CD14-positive monocyte (primary cell): Measurements from ENCODE around the gene CCNJL. TPM values are rescaled to one million over a fixed set of nuclear protein-coding genes. Genes with fewer than 3 reads are reported as not detected.

Source experiments
- DNase-seq, 3 donors: peaks; one replicate each; pipeline ENCODE4 v3.0.0-alpha.2; 2011 to 2022
- H2AFZ ChIP-seq: 2 replicates; pipeline ENCODE4 v1.6.0; 2012; ENCODE audit warnings: mild to moderate bottlenecking, low read depth, low read length, inconsistent platforms; ENCODE audit not compliant: insufficient read depth, poor library complexity, severe bottlenecking
- H3K27ac ChIP-seq, 2 donors: 1 replicate in 1 of 2; 2 replicates in 1 of 2; pipeline ENCODE4 v1.5.1; 2012 to 2013; ENCODE audit warnings: low read length in 2 of 2, control low read depth in 1 of 2, inconsistent platforms in 1 of 2, low read depth in 1 of 2, mild to moderate bottlenecking in 1 of 2
- H3K27me3 ChIP-seq, 2 donors: one replicate each; pipeline versions ENCODE4 v1.6.0 to v1.6.1; 2011 to 2013; ENCODE audit warnings: low read length in 2 of 2; ENCODE audit not compliant: control insufficient read depth in 2 of 2, insufficient read depth in 2 of 2
- H3K36me3 ChIP-seq, 2 donors: replicated peaks in 1 of 2; 1 replicate in 1 of 2; 2 replicates in 1 of 2; pipeline versions ENCODE4 v1.5.1 to v1.6.1; 2012 to 2013; ENCODE audit warnings: low read length in 2 of 2, control low read depth in 1 of 2, inconsistent platforms in 1 of 2, mild to moderate bottlenecking in 1 of 2; ENCODE audit not compliant: insufficient read depth in 2 of 2, control insufficient read depth in 1 of 2
- H3K4me1 ChIP-seq, 2 donors: 1 replicate in 1 of 2; 2 replicates in 1 of 2; pipeline versions ENCODE4 v1.5.1 to v1.6.1; 2012 to 2013; ENCODE audit warnings: low read length in 2 of 2, control low read depth in 1 of 2, inconsistent platforms in 1 of 2, mild to moderate bottlenecking in 1 of 2, moderate library complexity in 1 of 2; ENCODE audit not compliant: insufficient read depth in 2 of 2, control insufficient read depth in 1 of 2
- H3K4me2 ChIP-seq: replicated peaks from 2 replicates; pipeline ENCODE3; 2012; ENCODE audit warnings: low read length, moderate library complexity, mild to moderate bottlenecking; ENCODE audit not compliant: poor library complexity, severe bottlenecking; ENCODE audit errors: extremely low read depth
- H3K4me3 ChIP-seq, 3 experiments: fragments of 200-600 bp in 1 of 3; sonication (generic) in 1 of 3; replicated peaks in 1 of 3; 1 replicate in 2 of 3; 2 replicates in 1 of 3; pipeline ENCODE4 v1.5.1; 2011 to 2013; ENCODE audit warnings: low read length in 3 of 3, mild to moderate bottlenecking in 3 of 3, control low read depth in 2 of 3, low read depth in 2 of 3, inconsistent platforms in 1 of 3, moderate library complexity in 1 of 3
- H3K79me2 ChIP-seq: 2 replicates; pipeline ENCODE4 v1.6.0; 2012; ENCODE audit warnings: mild to moderate bottlenecking, control low read depth, inconsistent platforms, low read length, moderate library complexity; ENCODE audit not compliant: insufficient read depth
- H3K9ac ChIP-seq: 2 replicates; pipeline ENCODE4 v1.6.0; 2017; ENCODE audit warnings: low read length, mild to moderate bottlenecking; ENCODE audit not compliant: insufficient read depth, poor library complexity, severe bottlenecking
- H3K9me3 ChIP-seq, 2 donors: replicated peaks in 1 of 2; 1 replicate in 1 of 2; 2 replicates in 1 of 2; pipeline versions ENCODE4 v1.5.1 to v1.6.1; 2012 to 2013; ENCODE audit warnings: low read length in 2 of 2, control low read depth in 1 of 2; ENCODE audit not compliant: control insufficient read depth in 1 of 2, insufficient read depth in 1 of 2
- H4K20me1 ChIP-seq: 2 replicates; pipeline ENCODE4 v1.6.0; 2012; ENCODE audit warnings: mild to moderate bottlenecking, low read length, control low read depth, moderate library complexity; ENCODE audit not compliant: insufficient read depth
- H3K27ac Mint-ChIP-seq, 7 donors: one replicate each; pipeline ENCODE4 v1.8.0; 2020; ENCODE audit warnings: mild to moderate bottlenecking in 7 of 7, mixed read lengths in 7 of 7, moderate library complexity in 6 of 7, inconsistent platforms in 2 of 7
- H3K27me3 Mint-ChIP-seq, 3 donors: one replicate each; pipeline ENCODE4 v1.8.0; 2021 to 2022; ENCODE audit warnings: low read depth in 3 of 3, mild to moderate bottlenecking in 3 of 3, mixed read lengths in 3 of 3, moderate library complexity in 3 of 3, inconsistent platforms in 1 of 3
- H3K36me3 Mint-ChIP-seq, 2 donors: one replicate each; pipeline ENCODE4 v1.8.0; 2020; ENCODE audit warnings: mixed read lengths in 2 of 2, inconsistent platforms in 1 of 2, mild to moderate bottlenecking in 1 of 2
- H3K4me1 Mint-ChIP-seq: one replicate; pipeline ENCODE4 v1.8.0; 2020; ENCODE audit warnings: mild to moderate bottlenecking, mixed read lengths
- H3K4me3 Mint-ChIP-seq, 2 donors: one replicate each; pipeline ENCODE4 v1.8.0; 2020; ENCODE audit warnings: mild to moderate bottlenecking in 2 of 2, mixed read lengths in 2 of 2, moderate library complexity in 1 of 2
- H3K9me3 Mint-ChIP-seq, 7 donors: one replicate each; pipeline ENCODE4 v1.8.0; 2020 to 2022; ENCODE audit warnings: mixed read lengths in 7 of 7, mild to moderate bottlenecking in 6 of 7, moderate library complexity in 6 of 7, inconsistent platforms in 2 of 7
- CTCF ChIP-seq: fragments of 200-600 bp; IDR thresholded peaks from one replicate; pipeline ENCODE4 v1.8.0; 2022; ENCODE audit warnings: antibody characterized with exemption, mild to moderate bottlenecking
- WGBS: methylation state at CpG from one replicate; pipeline ENCODE4 v1.1.5; 2013; ENCODE audit warnings: missing lambda C conversion rate; ENCODE audit not compliant: insufficient coverage; 5-methylcytosine and 5-hydroxymethylcytosine counted together
- intact Hi-C, 2 donors: fragments of 100-400 bp; cut with micrococcal nuclease; formaldehyde crosslinking; loops; one replicate each; pipeline versions ENCODE4 v1.15.0 to v1.15.1; 2023
- polyA plus RNA-seq, 3 donors: library from polyadenylated mRNA; depleted of rRNA in 1 of 3; unstranded in 2 of 3; stranded (reverse) in 1 of 3; fragments of 300-500 nt in 2 of 3; fragments of >200 nt in 1 of 3; fragmentation: Illumina TruSeq in 2 of 3; gene quantifications; 1 replicate in 2 of 3; 2 replicates in 1 of 3; pipeline ENCODE4 v1.2.3, GENCODE V29; 2012 to 2021

Gene CCNJL
- polyA plus RNA-seq, 3 donors, result 0.03 TPM; not detected in 2

DNA sequence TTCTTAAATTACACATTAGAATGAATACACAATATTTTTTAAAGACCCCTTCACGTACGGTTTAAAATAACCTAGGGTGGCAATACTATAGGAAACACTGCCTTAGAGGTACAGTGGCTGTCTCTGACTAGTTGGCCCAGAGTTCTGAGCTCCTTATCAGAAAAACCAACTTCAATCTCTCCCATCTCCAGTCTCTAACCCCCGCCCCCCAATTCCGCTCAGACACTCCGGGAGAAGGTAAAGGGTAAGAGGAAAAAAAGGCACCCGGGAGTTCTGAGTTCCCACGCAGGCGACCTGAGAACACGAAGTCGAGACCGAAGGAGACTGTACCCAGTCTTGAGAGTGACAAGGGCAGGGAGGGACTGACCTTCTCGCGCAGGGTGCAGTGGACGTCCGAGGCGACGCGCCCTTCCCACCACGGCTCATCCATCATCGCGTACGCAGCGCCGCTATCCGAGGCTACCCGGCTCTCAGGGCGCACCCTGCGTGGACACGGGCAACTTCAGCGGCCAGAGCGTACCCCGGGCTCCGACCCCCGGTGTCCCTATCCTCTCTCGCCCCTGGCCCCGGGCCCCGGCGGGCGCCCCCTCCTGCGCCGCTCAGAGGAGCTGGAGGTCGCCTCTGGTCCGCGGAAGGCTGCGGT, 752 bp downstream of the CCNJL start:
- intact Hi-C loops, result no loop called here
- Mint-ChIP-seq H3K27me3 (peaks cover 64 to 76% (median 75%) of the 10 kb centered on the region in 3 donors), H3K4me3 (peak overlapping the region; percentile 63 to 83), H3K4me1 (peaks cover 23% of the 10 kb centered on the region), H3K27ac (no peak overlapping the region), H3K9me3 (peaks cover 0 to 11% (median 5%) of the 10 kb centered on the region in 7 donors), H3K36me3 (peaks cover 4 to 13% of the 10 kb centered on the region in 2 donors)
- Histone ChIP-seq H3K4me2 (peak overlapping the region; percentile 76), H3K9ac (no peak overlapping the region), H3K4me1 (peaks cover 20 to 28% of the 10 kb centered on the region in 2 donors), H2AFZ (peak overlapping the region; percentile 47), H3K36me3 (no peaks in the 10 kb centered on the region), H3K27ac (no peak overlapping the region), H3K4me3 (peak overlapping the region; percentile 5 to 67 (median 23)), H4K20me1 (no peaks in the 10 kb centered on the region), H3K27me3 (peaks cover 47 to 66% of the 10 kb centered on the region in 2 donors), H3K79me2 (no peaks in the 10 kb centered on the region), H3K9me3 (peaks cover 0 to 16% of the 10 kb centered on the region in 2 donors)
- under 1% methylated on average over 40 of the region's 45 CpGs for WGBS
- no peak for DNase-seq
- TF ChIP-seq CTCF, result no peak

DNA sequence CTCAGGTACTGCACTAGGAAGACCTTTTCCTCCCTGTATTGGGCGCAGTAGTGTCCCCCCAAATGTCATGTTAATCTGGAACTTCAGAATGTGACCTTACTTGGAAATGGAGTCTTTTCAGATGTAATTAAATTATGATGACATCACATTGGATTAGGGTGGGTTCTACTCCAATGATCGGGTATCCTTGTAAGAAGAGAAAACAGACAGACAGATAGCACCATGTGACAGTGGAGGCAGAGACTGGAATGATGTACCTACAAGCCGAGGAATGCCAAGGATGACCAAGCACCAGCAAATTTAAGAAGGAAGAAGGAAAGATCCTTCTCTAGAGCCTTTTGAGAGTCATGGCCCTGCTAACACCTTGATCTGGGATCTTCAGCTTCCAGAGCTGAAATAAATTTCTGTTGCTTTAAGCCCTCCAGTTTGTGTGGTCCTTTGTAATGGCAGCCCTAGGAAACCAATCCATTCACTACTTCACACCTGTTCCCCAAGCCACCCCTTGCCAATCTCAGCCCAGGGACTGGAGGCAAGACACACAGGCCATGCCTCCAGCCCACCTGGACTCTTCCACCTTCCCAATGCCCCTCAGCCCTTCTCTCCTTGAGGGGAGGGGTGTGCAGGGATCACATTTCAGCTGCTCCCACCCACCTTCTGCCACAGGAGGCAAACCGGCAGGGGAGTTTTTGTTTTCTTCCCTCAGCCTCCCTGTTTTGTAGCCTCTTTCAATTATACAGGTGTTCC, 1.6 kb downstream of the CCNJL start:
- Histone ChIP-seq H3K9ac (no peak overlapping the region), H3K4me3 (no peak overlapping the region), H3K27me3 (peaks cover 47 to 66% of the 10 kb centered on the region in 2 donors), H3K4me2 (no peak overlapping the region), H3K36me3 (no peaks in the 10 kb centered on the region), H4K20me1 (no peaks in the 10 kb centered on the region), H3K27ac (no peak overlapping the region), H3K4me1 (peaks cover 15 to 19% of the 10 kb centered on the region in 2 donors), H3K9me3 (peaks cover 0 to 16% of the 10 kb centered on the region in 2 donors), H2AFZ (no peak overlapping the region), H3K79me2 (no peaks in the 10 kb centered on the region)
- H3K27me3 Mint-ChIP-seq, result peaks cover 66 to 83% (median 75%) of the 10 kb centered on the region in 3 donors
- no peak for DNase-seq
- no peak for TF ChIP-seq CTCF
- peak overlapping the region in 1 of 2 donors; percentile 72 for H3K4me3 Mint-ChIP-seq
- H3K4me1 Mint-ChIP-seq, result peaks cover 14% of the 10 kb centered on the region
- intact Hi-C loops, result no loop called here
- peaks cover 4 to 13% of the 10 kb centered on the region in 2 donors for H3K36me3 Mint-ChIP-seq
- WGBS, result 100% methylated on average over 2 of the region's 4 CpGs
- no peak overlapping the region for H3K27ac Mint-ChIP-seq
- peaks cover 0 to 11% (median 5%) of the 10 kb centered on the region in 7 donors for H3K9me3 Mint-ChIP-seq
